HepG2 (cell line): ENCODE measurements around the gene PARD3. TPM values are rescaled to one million over a fixed set of nuclear protein-coding genes. Genes with fewer than 3 reads are reported as not detected.

Source experiments
- ATAC-seq: fragments of 200-7000 bp; cut with Tn5 transposase; 3 replicates; pipeline ENCODE4 v1.9.1; 2020; ENCODE audit warnings: mild to moderate bottlenecking, moderate library complexity
- BruUV-seq: library from RNA; stranded (reverse); fragments of 400-500 nt; replicated peaks from 2 replicates; lab custom pipeline; 2021; lab: Mats Ljungman, UMichigan
- CTCF ChIA-PET: fragments of 300-600 bp; formaldehyde crosslinking; extraction: SDS; loops from one replicate; lab custom pipeline; 2021; ENCODE audit warnings: low total read pairs, inconsistent platforms, low intra/inter-chr PET ratio; lab: Yijun Ruan, JAX
- POLR2A ChIA-PET: fragments of 350-600 bp; sonication (Branson Sonifier 250); formaldehyde crosslinking; loops from one replicate; lab custom pipeline; 2020; ENCODE audit warnings: antibody characterized with exemption, inconsistent platforms; lab: Yijun Ruan, JAX
- DNase-seq: peaks from one replicate; pipeline ENCODE4 v3.0.0-alpha.2; 2015; ENCODE audit warnings: low spot score
- FAIRE-seq: peaks from 3 replicates; lab custom pipeline; 2011; peaks lifted over from hg19 to GRCh38; lab: Jason Lieb, UNC
- H2AFZ ChIP-seq: one replicate; pipeline ENCODE4 v1.6.1; 2011; ENCODE audit warnings: low read length, inconsistent platforms
- H3K27ac ChIP-seq: fragments of 300-600 bp; 3 replicates; pipeline ENCODE4 v1.8.0; 2011; ENCODE audit warnings: mixed run types, mild to moderate bottlenecking, mixed read lengths, low read length, inconsistent platforms; ENCODE audit not compliant: insufficient read depth; ENCODE audit errors: extremely low read length
- H3K27me3 ChIP-seq, 2 experiments: fragments of 200-600 bp in 1 of 2; 2 replicates in 1 of 2; 3 replicates in 1 of 2; pipeline versions ENCODE4 v1.6.0 to v1.8.0; 2011; ENCODE audit warnings: low read length in 2 of 2, mild to moderate bottlenecking in 2 of 2, moderate library complexity in 2 of 2, inconsistent platforms in 1 of 2; ENCODE audit not compliant: insufficient read depth in 2 of 2, control insufficient read depth in 1 of 2
- H3K36me3 ChIP-seq, 2 experiments: fragments of 200-600 bp in 1 of 2; replicated peaks in 1 of 2; 2 replicates in 1 of 2; 3 replicates in 1 of 2; pipeline versions ENCODE4 v1.5.1 to v1.8.0; 2011; ENCODE audit warnings: low read length in 2 of 2, inconsistent platforms in 1 of 2; ENCODE audit not compliant: insufficient read depth in 2 of 2, control insufficient read depth in 1 of 2
- H3K4me1 ChIP-seq: 2 replicates; pipeline ENCODE4 v1.5.1; 2012; ENCODE audit warnings: low read length, inconsistent platforms; ENCODE audit not compliant: insufficient read depth
- H3K4me2 ChIP-seq: 2 replicates; pipeline ENCODE4 v1.6.0; 2011; ENCODE audit warnings: low read depth, low read length, inconsistent platforms
- H3K4me3 ChIP-seq, 3 experiments: fragments of 200-600 bp in 1 of 3; sonication (generic), shearing (Covaris generic) in 1 of 3; replicated peaks in 1 of 3; 2 replicates each; pipeline ENCODE4 v1.5.1; 2011 to 2016; ENCODE audit warnings: low read length in 3 of 3, inconsistent platforms in 2 of 3, low read depth in 2 of 3, mild to moderate bottlenecking in 2 of 3, control low read depth in 1 of 3, mixed read lengths in 1 of 3; ENCODE audit not compliant: insufficient read depth in 1 of 3
- H3K79me2 ChIP-seq: one replicate; pipeline ENCODE4 v1.6.1; 2011; ENCODE audit warnings: low read length, inconsistent platforms; ENCODE audit not compliant: insufficient read depth
- H3K9ac ChIP-seq: 2 replicates; pipeline ENCODE4 v1.6.0; 2011; ENCODE audit warnings: mild to moderate bottlenecking, low read depth, low read length, inconsistent platforms; ENCODE audit not compliant: insufficient read depth
- H3K9me3 ChIP-seq: 2 replicates; pipeline ENCODE4 v1.5.1; 2012; ENCODE audit warnings: mild to moderate bottlenecking, low read length
- H4K20me1 ChIP-seq: 2 replicates; pipeline ENCODE4 v1.6.0; 2011; ENCODE audit warnings: inconsistent platforms, mild to moderate bottlenecking, low read length, moderate library complexity; ENCODE audit not compliant: insufficient read depth
- ARID2 ChIP-seq: sonication (generic); formaldehyde crosslinking; IDR thresholded peaks from 2 replicates; pipeline ENCODE4 v1.8.1; 2022; ENCODE audit warnings: mild to moderate bottlenecking, missing genetic modification reagents, borderline replicate concordance
- HDAC1 ChIP-seq: sonication (generic); formaldehyde crosslinking; IDR thresholded peaks from 2 replicates; pipeline ENCODE4 v1.5.1; 2020; ENCODE audit warnings: mild to moderate bottlenecking, missing genetic modification reagents
- HMGXB4 ChIP-seq, 2 experiments: sonication (generic) in 1 of 2; formaldehyde crosslinking in 1 of 2; IDR thresholded peaks; 2 replicates each; pipeline versions ENCODE4 v1.4.0 to v1.6.1; 2018 to 2020; ENCODE audit warnings: missing genetic modification reagents in 2 of 2, borderline replicate concordance in 1 of 2, low read depth in 1 of 2, mild to moderate bottlenecking in 1 of 2, missing biosample characterization in 1 of 2
- JDP2 ChIP-seq: sonication (generic); formaldehyde crosslinking; IDR thresholded peaks from 2 replicates; pipeline ENCODE4 v1.8.1; 2022; ENCODE audit warnings: missing genetic modification reagents, borderline replicate concordance
- MEF2D ChIP-seq: sonication (generic); formaldehyde crosslinking; IDR thresholded peaks from 2 replicates; pipeline ENCODE4 v1.5.1; 2020; ENCODE audit warnings: mild to moderate bottlenecking, missing genetic modification reagents
- SNAI1 ChIP-seq: sonication (generic); formaldehyde crosslinking; IDR thresholded peaks from 2 replicates; pipeline ENCODE4 v1.5.0; 2020; ENCODE audit warnings: mild to moderate bottlenecking, missing genetic modification reagents, borderline replicate concordance
- SOX6 ChIP-seq, 2 experiments: fragments of 450-650 bp in 1 of 2; sonication (generic) in 1 of 2; formaldehyde crosslinking in 1 of 2; IDR thresholded peaks; 2 replicates each; pipeline versions ENCODE4 v1.4.0 to v1.6.1; 2017 to 2020; ENCODE audit warnings: antibody characterized with exemption in 1 of 2, mild to moderate bottlenecking in 1 of 2, missing genetic modification reagents in 1 of 2
- TRIM22 ChIP-seq: fragments of 450-650 bp; IDR thresholded peaks from 2 replicates; pipeline ENCODE4 v1.6.1; 2017
- ZEB1 ChIP-seq: IDR thresholded peaks from 2 replicates; pipeline ENCODE4 v1.6.1; 2012; ENCODE audit warnings: mild to moderate bottlenecking, low read depth, inconsistent platforms; ENCODE audit not compliant: insufficient replicate concordance
- ZNF441 ChIP-seq: sonication (generic); formaldehyde crosslinking; IDR thresholded peaks from 2 replicates; pipeline ENCODE4 v1.7.0; 2021; ENCODE audit warnings: missing genetic modification reagents, borderline replicate concordance
- ZNF800 ChIP-seq: sonication (generic); formaldehyde crosslinking; IDR thresholded peaks from 2 replicates; pipeline ENCODE4 v1.4.0; 2020; ENCODE audit warnings: missing genetic modification reagents
- ZSCAN31 ChIP-seq: sonication (generic); formaldehyde crosslinking; IDR thresholded peaks from 2 replicates; pipeline ENCODE4 v1.5.0; 2020; ENCODE audit warnings: low read depth, mild to moderate bottlenecking, missing genetic modification reagents
- WGBS: methylation state at CpG from one replicate; pipeline ENCODE4 v1.1.6; 2017; ENCODE audit warnings: low lambda C conversion rate; 5-methylcytosine and 5-hydroxymethylcytosine counted together
- in situ Hi-C: cut with HindIII; loops from 2 replicates; pipeline ENCODE4 v1.10.0; 2017; ENCODE audit warnings: low pct_unique_long_range_greater_than_20kb; ENCODE audit not compliant: extremely low pct_ligation_motif_present
- intact Hi-C: fragments of 100-400 bp; cut with micrococcal nuclease; formaldehyde crosslinking; loops from one replicate; pipeline ENCODE4 v1.10.0; 2022; ENCODE audit not compliant: unreplicated experiment
- polyA plus RNA-seq, 8 experiments: library from polyadenylated mRNA; depleted of rRNA in 3 of 8; stranded (reverse) in 7 of 8; unstranded in 1 of 8; fragments of >200 nt; fragmentation: Illumina TruSeq in 4 of 8; extraction: Trizol in 4 of 8; gene quantifications; 2 replicates each; pipeline versions ENCODE4 v1.2.1 to v1.2.3, GENCODE V29; 2011 to 2016; ENCODE audit warnings: low read depth in 4 of 8, missing spikeins in 1 of 8, mixed read lengths in 1 of 8; ENCODE audit not compliant: insufficient read depth in 1 of 8
- total RNA-seq, 5 experiments: library from RNA; depleted of rRNA; stranded (reverse); fragments of >200 nt; fragmentation: Illumina TruSeq; extraction: Trizol; gene quantifications; 2 replicates each; pipeline ENCODE4 v1.2.3, GENCODE V29; 2016; ENCODE audit warnings: low read depth in 1 of 5
- TF ChIP-seq, protein P1 (sequence below): sonication (generic); formaldehyde crosslinking; IDR thresholded peaks from 2 replicates; pipeline ENCODE4 v1.4.0; 2020; ENCODE audit warnings: mild to moderate bottlenecking, missing genetic modification reagents, borderline replicate concordance
- TF ChIP-seq, protein P2 (sequence below): sonication (generic); formaldehyde crosslinking; IDR thresholded peaks from 2 replicates; pipeline ENCODE4 v1.8.1; 2023; ENCODE audit warnings: mild to moderate bottlenecking, moderate library complexity, missing genetic modification reagents

PARD3 gene
- total and polyA plus RNA-seq, 2 of the 13 experiments (the other 11 are each of a cell fraction or from before 2014, with no cell fraction given), result 40.9 to 60.0 TPM

DNA sequence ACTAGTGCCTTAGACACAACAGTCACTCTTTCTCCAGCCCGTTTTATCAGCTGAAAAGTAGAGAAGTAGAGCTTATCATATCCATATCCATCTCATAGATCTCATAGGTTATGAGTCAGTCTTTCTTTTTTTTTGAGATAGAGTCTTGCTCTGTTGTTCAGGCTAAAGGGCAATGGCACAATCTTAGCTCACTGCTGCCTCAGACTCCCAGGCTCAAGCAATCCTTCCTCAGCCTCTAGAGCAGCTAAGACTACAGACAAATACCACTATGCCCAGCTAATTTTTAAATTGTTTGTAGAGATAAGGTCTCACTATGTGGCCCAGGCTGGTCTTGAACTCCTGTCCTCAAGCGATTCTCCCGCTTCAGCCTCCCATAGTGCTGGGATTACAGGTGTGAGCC lies 2.5 kb upstream of the PARD3 start:
- TF ChIP-seq HMGXB4 (CRISPR knock-in tag; IDR thresholded peaks at IDR 0.05; ENCODE audit: borderline replicate concordance in 1 of 2, low read depth in 1 of 2) (no peak), ARID2 (CRISPR knock-in tag) (no peak), SNAI1 (CRISPR knock-in tag) (no peak), ZEB1 (no peak), ZNF441 (CRISPR knock-in tag) (no peak), MEF2D (CRISPR knock-in tag) (no peak), HDAC1 (CRISPR knock-in tag) (no peak), JDP2 (CRISPR knock-in tag) (no peak), TRIM22 (no peak), ZNF800 (CRISPR knock-in tag) (no peak), SOX6 (IDR thresholded peaks at IDR 0.05) (no peak), SOX6 (CRISPR knock-in tag; IDR thresholded peaks at IDR 0.05) (no peak), ZSCAN31 (CRISPR knock-in tag) (no peak)
- TF ChIP-seq, protein P1, sequence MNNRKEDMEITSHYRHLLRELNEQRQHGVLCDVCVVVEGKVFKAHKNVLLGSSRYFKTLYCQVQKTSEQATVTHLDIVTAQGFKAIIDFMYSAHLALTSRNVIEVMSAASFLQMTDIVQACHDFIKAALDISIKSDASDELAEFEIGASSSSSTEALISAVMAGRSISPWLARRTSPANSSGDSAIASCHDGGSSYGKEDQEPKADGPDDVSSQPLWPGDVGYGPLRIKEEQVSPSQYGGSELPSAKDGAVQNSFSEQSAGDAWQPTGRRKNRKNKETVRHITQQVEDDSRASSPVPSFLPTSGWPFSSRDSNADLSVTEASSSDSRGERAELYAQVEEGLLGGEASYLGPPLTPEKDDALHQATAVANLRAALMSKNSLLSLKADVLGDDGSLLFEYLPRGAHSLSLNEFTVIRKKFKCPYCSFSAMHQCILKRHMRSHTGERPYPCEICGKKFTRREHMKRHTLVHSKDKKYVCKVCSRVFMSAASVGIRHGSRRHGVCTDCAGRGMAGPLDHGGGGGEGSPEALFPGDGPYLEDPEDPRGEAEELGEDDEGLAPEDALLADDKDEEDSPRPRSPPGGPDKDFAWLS (CRISPR knock-in tag), result no peak
- TF ChIP-seq, protein P2, sequence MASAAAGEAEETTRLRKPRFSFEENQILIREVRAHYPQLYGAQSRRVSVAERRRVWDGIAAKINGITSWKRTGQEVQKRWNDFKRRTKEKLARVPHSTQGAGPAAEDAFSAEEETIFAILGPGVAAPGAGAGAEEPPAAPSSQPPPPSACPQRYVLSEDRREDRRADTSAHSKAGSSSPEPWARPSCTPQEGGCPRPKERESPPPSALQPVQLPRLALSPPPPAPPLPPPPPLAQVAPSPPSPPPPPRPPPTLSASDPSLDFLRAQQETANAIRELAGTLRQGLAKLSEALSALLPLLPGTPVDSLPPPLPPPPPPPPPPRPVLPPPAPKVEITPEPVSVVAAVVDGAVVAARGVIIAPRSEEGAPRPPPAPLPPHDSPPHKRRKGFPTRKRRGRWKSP (CRISPR knock-in tag), result no peak
- ATAC-seq (no peak), FAIRE-seq (no peak), DNase-seq (no peak)
- WGBS, result 95% methylated on average over 3 of the region's 3 CpGs
- Histone ChIP-seq H2AFZ (no peak overlapping the region), H3K27ac (no peak overlapping the region), H3K36me3 (no peaks in the 10 kb centered on the region), H3K79me2 (peaks cover 18% of the 10 kb centered on the region), H3K4me2 (no peak overlapping the region), H3K27me3 (no peaks in the 10 kb centered on the region), H3K9ac (no peak overlapping the region), H3K9me3 (no peaks in the 10 kb centered on the region), H4K20me1 (peaks cover 12% of the 10 kb centered on the region), H3K4me1 (peaks cover 35% of the 10 kb centered on the region), H3K4me3 (no peak overlapping the region)
- in situ Hi-C loops (no loop called here), intact Hi-C loops (no loop called here)
- ChIA-PET CTCF (no interaction called here), POLR2A (no interaction called here)
- no TSS peak for BruUV-seq
